Measurements from ENCODE around the gene SP100. TPM values are rescaled to one million over a fixed set of nuclear protein-coding genes. Genes with fewer than 3 reads are reported as not detected.
"Not testable (repeated sequence)": the region's sequence is repeated elsewhere in the genome, so short reads cannot be mapped to it uniquely, and the experiment has no call there.

Gene SP100
- total RNA-seq = 273 and 282 TPM in 2 replicates

- intact Hi-C loops (cut with micrococcal nuclease) = loop anchor here (2.0 to 10.0 kb wide), 7 partner anchors 36 to 379 kb away; partner anchors contain the start of genes CAB39, SP110 and SP140L
These were observed at the start of gene SP100 for GRCh38 chr2:230416061-230416721. TSS of gene SP100 (plus strand) at chr2:230416201. CDS start at chr2:230416297, 96 bp downstream.

GRCh38 chr2:230382108-230382507 is 33.9 kb upstream of the SP100 start:
- intact Hi-C loops (cut with micrococcal nuclease) = no loop called here

- intact Hi-C loops (cut with micrococcal nuclease) = no loop called here
These were observed 32.5 kb upstream of the SP100 start for GRCh38 chr2:230383453-230383852.

DNA sequence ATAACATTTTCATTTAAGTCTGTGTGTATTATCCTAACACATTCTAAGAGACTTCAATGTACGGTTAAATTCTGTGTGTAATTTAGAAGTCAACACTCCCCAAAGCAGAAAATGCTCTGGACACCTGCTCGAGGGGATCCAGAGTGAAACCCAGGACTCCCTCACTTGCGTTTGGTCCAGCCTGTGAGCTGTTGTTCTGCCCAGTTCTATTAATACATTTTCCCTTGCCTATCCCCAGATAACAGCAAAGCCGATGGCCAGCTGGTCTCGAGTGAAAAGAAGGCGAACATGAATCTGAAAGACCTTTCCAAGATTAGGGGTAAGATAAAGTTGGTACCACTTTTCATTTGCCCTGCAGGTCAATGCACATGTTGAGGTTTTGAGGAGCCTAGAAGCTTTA is 31.0 kb upstream of the SP100 start:
- intact Hi-C loops (cut with micrococcal nuclease) = no loop called here

DNA sequence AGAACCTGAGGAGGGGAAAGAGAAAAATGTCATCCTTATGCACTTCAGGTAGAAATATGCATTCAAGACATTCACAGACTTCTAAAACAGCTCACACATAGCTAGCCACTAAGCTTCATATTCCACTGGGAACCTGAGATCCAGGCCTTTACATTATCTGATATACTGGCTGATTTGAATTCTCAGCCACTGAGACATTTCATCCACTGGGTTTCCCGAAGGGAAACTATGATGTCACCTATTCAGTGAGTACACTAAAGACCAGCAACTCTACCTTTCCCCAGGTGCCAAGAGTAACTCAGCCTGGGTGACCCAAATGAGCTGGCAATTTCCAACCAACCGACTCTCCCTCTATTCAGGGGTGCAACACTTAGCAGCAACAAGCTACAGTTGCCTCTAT is 21.7 kb upstream of the SP100 start:
- intact Hi-C loops (cut with micrococcal nuclease) = no loop called here

- intact Hi-C loops (cut with micrococcal nuclease) = not testable (repeated sequence)
These were observed 17.3 kb upstream of the SP100 start for GRCh38 chr2:230398698-230399097.

- intact Hi-C loops (cut with micrococcal nuclease) = no loop called here
These were observed 16.0 kb upstream of the SP100 start for GRCh38 chr2:230400041-230400440.

DNA sequence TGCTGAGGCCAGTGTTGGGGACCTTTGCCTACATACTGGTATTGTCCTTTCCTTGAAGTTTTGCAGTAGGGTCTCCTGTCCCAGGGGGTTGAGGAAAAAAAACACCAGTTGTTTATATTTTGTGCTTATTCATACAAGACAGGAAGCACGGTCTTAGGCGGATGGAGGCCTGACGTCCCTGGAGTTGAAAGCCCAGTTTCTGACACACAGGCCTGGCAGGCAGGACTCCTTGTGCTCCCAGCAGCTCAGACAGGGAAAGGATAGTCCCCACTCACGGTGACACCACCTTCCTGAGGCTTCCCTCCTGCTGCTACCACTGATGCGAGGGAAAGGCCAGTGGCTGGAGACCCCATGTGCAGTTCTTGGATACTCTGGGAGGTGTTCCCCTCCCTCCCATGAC is 15.5 kb upstream of the SP100 start:
- intact Hi-C loops (cut with micrococcal nuclease) = no loop called here

GRCh38 chr2:230401026-230401425 is 15.0 kb upstream of the SP100 start:
- intact Hi-C loops (cut with micrococcal nuclease) = not testable (repeated sequence)

GRCh38 chr2:230403746-230404145 is 12.3 kb upstream of the SP100 start:
- intact Hi-C loops (cut with micrococcal nuclease) = no loop called here

- intact Hi-C loops (cut with micrococcal nuclease) = no loop called here
These were observed 10.2 kb upstream of the SP100 start for GRCh38 chr2:230405824-230406223.

DNA sequence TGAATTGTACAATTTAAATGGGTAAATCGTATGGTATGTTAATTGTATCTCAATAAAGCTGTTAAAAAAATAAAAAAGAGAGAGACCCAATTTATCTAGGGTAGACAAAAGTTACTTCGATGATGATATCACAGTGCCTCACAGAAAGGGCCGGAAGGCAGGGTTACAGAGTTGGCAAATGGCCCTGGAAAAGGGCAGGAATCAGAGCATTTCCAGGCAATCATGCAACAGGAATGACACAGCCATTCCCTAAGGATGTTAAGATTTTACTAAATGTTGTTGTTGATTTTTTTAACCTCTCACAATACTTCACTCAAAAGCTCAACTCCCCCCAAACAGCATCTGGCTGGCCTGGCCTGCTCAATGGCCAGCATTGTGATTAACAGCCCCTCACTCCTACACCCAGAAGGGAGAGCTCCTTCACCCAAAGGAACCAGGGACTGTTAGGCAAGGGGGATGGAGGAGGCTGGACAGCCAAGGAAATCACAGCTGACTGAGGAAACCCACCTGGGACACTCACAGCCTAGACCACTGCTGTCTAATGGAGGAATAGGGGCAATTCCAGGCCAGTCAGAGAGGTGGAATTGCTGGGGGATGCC is 7.7 kb upstream of the SP100 start:
- intact Hi-C loops (cut with micrococcal nuclease) = no loop called here

DNA sequence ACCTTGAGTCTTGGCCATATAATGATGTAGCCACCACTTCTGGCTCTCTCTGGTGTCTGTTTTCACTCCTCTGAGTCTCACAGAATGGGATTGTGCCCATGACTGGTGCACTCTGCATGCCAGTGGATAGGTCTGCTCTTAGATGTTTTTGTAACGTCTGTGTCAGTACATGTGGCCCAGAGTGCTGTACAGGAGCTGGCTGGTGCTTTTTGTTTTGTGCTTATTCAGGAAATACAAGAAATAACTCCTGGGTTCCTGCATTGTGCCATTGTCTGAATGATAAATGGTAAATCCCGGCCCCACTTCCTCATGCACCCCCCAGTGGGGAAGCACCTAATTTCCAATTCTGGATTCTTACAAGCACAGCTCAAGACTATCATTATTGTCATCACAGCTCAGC is 6.7 kb upstream of the SP100 start:
- intact Hi-C loops (cut with micrococcal nuclease) = not testable (repeated sequence)

DNA sequence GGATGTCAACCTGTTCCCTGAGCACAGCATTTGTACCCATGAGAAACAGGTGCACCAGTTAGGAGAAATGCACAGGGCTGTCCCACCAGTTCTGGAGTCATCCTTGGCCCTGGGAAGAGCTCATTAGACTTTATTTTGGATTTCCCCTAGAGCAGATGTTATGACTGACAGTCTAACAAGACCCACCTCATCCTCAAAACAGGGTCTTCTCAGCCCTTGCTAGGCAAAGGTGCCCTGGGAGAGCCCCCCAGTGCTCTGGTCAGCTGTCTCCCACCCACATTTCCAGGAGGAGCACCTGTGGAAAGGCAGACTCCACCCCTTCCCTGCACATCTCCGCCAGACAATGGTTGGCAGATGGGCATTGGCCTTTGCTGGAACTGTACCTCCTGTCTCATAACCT is 5.7 kb upstream of the SP100 start:
- intact Hi-C loops (cut with micrococcal nuclease) = loop anchor here (5.0 to 10.0 kb wide), 3 partner anchors 63 to 488 kb away; partner anchors contain the start of genes FBXO36 and TRIP12

GRCh38 chr2:230410861-230411569 is 5.0 kb upstream of the SP100 start:
- intact Hi-C loops (cut with micrococcal nuclease) = loop anchor here (1.0 to 10.0 kb wide), 4 partner anchors 64 to 489 kb away; partner anchors contain the start of genes FBXO36 and TRIP12

DNA sequence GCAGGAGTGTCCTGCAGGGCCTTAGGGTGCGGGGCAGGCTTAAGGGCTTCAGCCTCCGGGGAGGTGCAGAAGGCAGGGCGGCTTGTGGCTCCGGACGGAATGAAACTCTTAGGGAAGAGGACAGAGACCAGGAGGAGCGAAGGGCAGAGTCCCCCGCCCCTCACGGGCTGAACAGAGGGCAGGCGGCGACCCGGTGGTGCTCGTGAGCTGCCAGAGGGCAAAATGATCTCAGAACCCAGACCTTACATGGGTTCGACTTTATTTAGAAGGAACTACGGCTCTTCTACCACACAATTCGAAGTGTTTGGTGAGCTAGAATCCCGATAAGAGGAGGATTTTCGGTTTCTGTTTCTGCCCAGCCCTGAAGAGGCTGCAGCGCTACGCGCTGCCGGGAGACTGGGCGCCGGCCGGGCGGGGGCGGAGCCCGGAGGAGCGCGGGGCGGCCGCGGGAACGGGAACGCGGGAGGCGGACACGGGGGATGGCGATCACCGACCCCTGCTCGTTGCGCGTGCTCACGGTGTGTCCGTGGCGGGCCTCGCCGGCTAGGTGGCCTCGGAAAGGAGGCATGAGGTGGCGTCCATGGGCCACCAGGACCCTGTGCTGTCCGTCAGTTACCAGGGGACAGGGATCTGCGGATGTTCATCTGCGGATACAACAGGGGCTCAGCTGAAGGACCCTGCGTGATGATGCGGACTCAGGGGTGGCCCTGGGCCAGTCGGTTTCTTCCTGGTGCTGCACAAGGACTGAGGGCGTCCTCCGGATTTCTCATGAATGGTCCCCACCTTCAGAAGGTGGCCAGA is 4.2 kb upstream of the SP100 start:
- intact Hi-C loops (cut with micrococcal nuclease) = loop anchor here (1.0 to 10.0 kb wide), 4 partner anchors 64 to 489 kb away; partner anchors contain the start of genes FBXO36 and TRIP12

- intact Hi-C loops (cut with micrococcal nuclease) = loop anchor here (5.0 to 10.0 kb wide), 3 partner anchors 65 to 490 kb away; partner anchors contain the start of genes FBXO36 and TRIP12
These were observed 3.7 kb upstream of the SP100 start for GRCh38 chr2:230412371-230412711.

DNA sequence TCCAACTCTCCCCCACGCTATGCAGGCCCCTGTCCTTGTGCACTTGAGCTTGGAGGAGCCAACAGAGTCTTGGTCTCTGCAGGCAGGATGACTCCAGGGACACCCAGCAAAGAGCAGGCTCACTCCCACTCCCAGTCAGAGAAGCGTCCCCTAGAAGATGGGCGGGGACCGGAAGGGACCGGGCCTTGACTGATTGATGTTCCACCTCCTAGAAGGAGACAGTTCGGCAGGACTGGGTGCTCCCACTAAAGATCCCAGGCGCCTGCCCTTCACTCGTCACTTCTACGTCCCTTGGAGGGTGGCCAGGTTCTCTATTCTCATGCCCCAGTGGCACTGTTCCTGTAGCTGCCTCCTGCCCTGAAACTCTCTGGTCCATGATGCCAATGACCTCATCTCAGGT is 3.2 kb upstream of the SP100 start:
- intact Hi-C loops (cut with micrococcal nuclease) = loop anchor here (5.0 to 10.0 kb wide), 3 partner anchors 66 to 491 kb away; partner anchors contain the start of genes FBXO36 and TRIP12

GRCh38 chr2:230413479-230413878 is 2.5 kb upstream of the SP100 start:
- intact Hi-C loops (cut with micrococcal nuclease) = loop anchor here (5.0 to 10.0 kb wide), 3 partner anchors 66 to 491 kb away; partner anchors contain the start of genes FBXO36 and TRIP12

GRCh38 chr2:230414302-230414701 is 1.7 kb upstream of the SP100 start:
- intact Hi-C loops (cut with micrococcal nuclease) = loop anchor here (5.0 to 10.0 kb wide), 3 partner anchors 67 to 492 kb away; partner anchors contain the start of genes FBXO36 and TRIP12

DNA sequence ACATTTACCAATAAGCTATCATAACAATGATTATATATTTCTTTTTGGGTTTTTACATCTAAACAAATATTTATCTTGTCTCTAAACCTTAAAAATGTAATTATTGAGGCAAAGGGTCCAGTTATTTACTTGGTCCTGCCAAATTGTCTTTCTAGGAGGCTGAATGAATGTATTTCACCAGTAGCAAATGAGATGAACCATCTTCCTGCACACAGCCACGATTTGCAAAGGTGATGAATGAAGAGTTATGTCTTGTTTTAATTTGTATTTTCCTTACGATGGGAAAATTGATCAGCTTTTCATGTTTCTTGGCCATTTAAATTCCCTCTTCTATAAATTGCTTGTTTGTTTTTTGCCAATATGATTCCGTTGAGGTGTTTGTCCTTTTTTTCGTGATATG is 1.4 kb downstream of the SP100 start:
- intact Hi-C loops (cut with micrococcal nuclease) = loop anchor here (2.0 to 10.0 kb wide), 7 partner anchors 35 to 377 kb away; partner anchors contain the start of genes CAB39, SP110 and SP140L

Data from T-helper 2 cell treated with Interferon-gamma antibody and Interleukin-4, amounts not matched to agents 100 ng/mL and 5 ng/mL, for 36 hours (primary cell).